OCI-LY3 (cell line): ENCODE measurements around the gene PC.

Experiments
- H2AFZ ChIP-seq: fragments of 200-600, 300-600 bp; shearing (Covaris generic); 2 replicates; pipeline ENCODE4 v1.6.0; 2014; ENCODE audit warnings: antibody characterized with exemption, low read depth, low read length
- H3K27ac ChIP-seq: fragments of 200-600, 300-600 bp; sonication (generic); 2 replicates; pipeline ENCODE4 v1.5.1; 2014; ENCODE audit warnings: mild to moderate bottlenecking, low read length, moderate library complexity, mixed read lengths
- H3K27me3 ChIP-seq: fragments of 200-600, 300-600 bp; sonication (generic); 2 replicates; pipeline ENCODE4 v1.6.1; 2014; ENCODE audit warnings: low read depth, low read length, mixed read lengths
- H3K36me3 ChIP-seq: fragments of 200-600, 300-600 bp; sonication (generic); replicated peaks from 2 replicates; pipeline ENCODE3; 2014; ENCODE audit warnings: low read depth, low read length, mixed read lengths
- H3K4me1 ChIP-seq: fragments of 300-600, 200-600 bp; sonication (generic); 2 replicates; pipeline ENCODE4 v1.6.1; 2014; ENCODE audit warnings: low read length, mixed read lengths
- H3K4me2 ChIP-seq: fragments of 200-600, 300-600 bp; sonication (generic); 2 replicates; pipeline ENCODE4 v1.6.1; 2014; ENCODE audit warnings: low read length, mixed read lengths
- H3K4me3 ChIP-seq: fragments of 300-600, 200-600 bp; sonication (generic); 2 replicates; pipeline ENCODE4 v1.5.1; 2014; ENCODE audit warnings: antibody characterized with exemption, mild to moderate bottlenecking, low read length, moderate library complexity
- H3K79me2 ChIP-seq: fragments of 300-600, 200-600 bp; shearing (Covaris generic); 2 replicates; pipeline ENCODE4 v1.6.1; 2014; ENCODE audit warnings: mild to moderate bottlenecking, low read length, mixed read lengths
- H3K9ac ChIP-seq: fragments of 300-600, 200-600 bp; shearing (Covaris generic); 2 replicates; pipeline ENCODE4 v1.6.0; 2014; ENCODE audit warnings: mild to moderate bottlenecking, low read length, moderate library complexity
- H3K9me3 ChIP-seq: fragments of 200-600, 300-600 bp; shearing (Covaris generic); 2 replicates; pipeline ENCODE4 v1.6.1; 2014; ENCODE audit warnings: low read length, mixed read lengths; ENCODE audit not compliant: insufficient read depth
- H4K20me1 ChIP-seq: fragments of 200-600, 300-600 bp; sonication (generic); 2 replicates; pipeline ENCODE4 v1.6.1; 2016; ENCODE audit warnings: low read length, mixed read lengths; ENCODE audit not compliant: insufficient read depth
- CTCF ChIP-seq: fragments of 200-600, 300-600 bp; sonication (generic); IDR thresholded peaks from 2 replicates; pipeline ENCODE4 v1.5.1; 2014; ENCODE audit warnings: antibody characterized with exemption, low read length, low read depth
- EZH2phosphoT487 ChIP-seq: fragments of 200-600 bp; shearing (Covaris generic); IDR thresholded peaks from 2 replicates; pipeline ENCODE4 v1.6.1; 2018; ENCODE audit warnings: antibody characterized with exemption, mixed run types, low read depth

PC gene

DNA sequence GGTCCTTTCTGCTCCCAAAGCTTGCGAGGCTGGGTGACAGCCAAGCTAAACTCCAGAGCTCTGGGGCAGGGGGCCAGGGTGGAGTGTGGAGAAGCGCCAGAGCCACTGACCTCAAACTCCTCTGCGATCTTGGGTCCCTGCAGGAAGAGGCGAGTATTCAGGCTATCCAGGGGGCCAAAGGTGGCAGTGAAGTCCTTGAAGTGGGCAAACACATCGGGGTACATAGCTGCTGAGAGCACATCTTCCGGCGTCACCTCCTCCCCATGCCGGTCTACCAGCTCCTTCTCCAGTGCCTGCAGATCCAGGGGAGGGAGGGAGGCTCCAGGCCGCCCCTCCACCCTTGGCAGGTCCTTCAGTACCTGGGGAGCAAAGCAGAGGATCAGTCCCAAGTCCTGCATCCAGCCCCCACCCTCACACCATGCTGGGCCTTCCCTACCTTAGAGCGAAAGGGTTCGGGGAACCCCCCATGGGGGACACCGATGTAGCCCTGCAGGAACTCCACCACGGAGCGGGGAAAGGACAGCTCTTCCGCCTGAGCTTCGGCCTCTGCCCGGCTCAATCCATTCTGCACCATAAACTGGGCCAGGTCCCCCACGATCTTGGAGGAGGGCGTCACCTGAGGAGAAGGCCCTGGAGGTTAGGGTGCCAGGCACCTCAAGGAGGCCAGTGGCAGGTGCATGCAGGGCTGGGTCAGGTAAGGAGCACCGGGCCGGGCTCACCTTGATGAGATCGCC lies 108.5 kb downstream of the PC start:
- H3K4me2 ChIP-seq: no peak overlapping the region
- H3K36me3 ChIP-seq: peaks cover 7% of the 10 kb centered on the region
- no peak overlapping the region for H3K9ac ChIP-seq
- H3K79me2 ChIP-seq: peaks cover 6% of the 10 kb centered on the region
- no peaks in the 10 kb centered on the region for H3K27me3 ChIP-seq
- H2AFZ ChIP-seq: no peak overlapping the region
- no peaks in the 10 kb centered on the region for H4K20me1 ChIP-seq
- H3K4me1 ChIP-seq: peaks cover 13% of the 10 kb centered on the region
- no peak overlapping the region for H3K27ac ChIP-seq
- no peak for TF ChIP-seq EZH2phosphoT487
- TF ChIP-seq CTCF: no peak
- H3K9me3 ChIP-seq: no peaks in the 10 kb centered on the region
- H3K4me3 ChIP-seq: no peak overlapping the region

GRCh38 chr11:66848671-66849500 lies 109.3 kb downstream of the PC start:
- TF ChIP-seq CTCF: no peak
- TF ChIP-seq EZH2phosphoT487: no peak
- H3K27ac ChIP-seq: no peak overlapping the region
- H4K20me1 ChIP-seq: no peaks in the 10 kb centered on the region
- no peaks in the 10 kb centered on the region for H3K9me3 ChIP-seq
- no peak overlapping the region for H2AFZ ChIP-seq
- H3K4me2 ChIP-seq: no peak overlapping the region
- H3K27me3 ChIP-seq: no peaks in the 10 kb centered on the region
- no peak overlapping the region for H3K9ac ChIP-seq
- H3K36me3 ChIP-seq: peaks cover 7% of the 10 kb centered on the region
- peaks cover 13% of the 10 kb centered on the region for H3K79me2 ChIP-seq
- peaks cover 21% of the 10 kb centered on the region for H3K4me1 ChIP-seq
- no peak overlapping the region for H3K4me3 ChIP-seq

GRCh38 chr11:66847461-66848232 lies 110.5 kb downstream of the PC start:
- H3K4me1 ChIP-seq: peaks cover 21% of the 10 kb centered on the region
- no peak overlapping the region for H2AFZ ChIP-seq
- H3K9ac ChIP-seq: no peak overlapping the region
- no peaks in the 10 kb centered on the region for H3K9me3 ChIP-seq
- H3K4me3 ChIP-seq: no peak overlapping the region
- H3K4me2 ChIP-seq: no peak overlapping the region
- peaks cover 7% of the 10 kb centered on the region for H3K36me3 ChIP-seq
- peaks cover 24% of the 10 kb centered on the region for H3K79me2 ChIP-seq
- no peaks in the 10 kb centered on the region for H3K27me3 ChIP-seq
- H4K20me1 ChIP-seq: no peaks in the 10 kb centered on the region
- TF ChIP-seq CTCF (no peak), EZH2phosphoT487 (no peak)
- H3K27ac ChIP-seq: no peak overlapping the region

DNA sequence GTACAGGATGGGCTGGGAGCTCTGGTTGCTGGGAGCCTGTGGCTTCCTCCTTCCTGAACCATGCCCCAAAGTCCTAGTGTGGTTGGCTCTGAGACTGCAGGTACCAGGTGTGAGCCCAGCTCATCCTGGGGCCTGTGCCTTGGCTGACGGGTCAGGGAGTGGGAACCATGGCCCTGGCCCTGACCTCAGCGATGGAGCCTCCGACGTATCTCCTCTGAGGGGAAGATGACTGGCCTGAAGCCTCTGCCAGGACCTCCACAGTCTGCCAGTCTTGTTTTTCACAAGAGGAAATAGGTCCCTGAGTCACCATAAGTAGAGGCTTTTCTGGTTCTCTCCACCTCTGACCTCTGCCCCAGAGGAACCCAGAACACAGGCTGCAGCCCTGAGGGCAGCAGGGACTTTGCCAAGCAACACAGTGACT lies 111.5 kb downstream of the PC start:
- no peak overlapping the region for H3K4me2 ChIP-seq
- TF ChIP-seq CTCF: no peak
- TF ChIP-seq EZH2phosphoT487: no peak
- peaks cover 9% of the 10 kb centered on the region for H3K36me3 ChIP-seq
- no peaks in the 10 kb centered on the region for H3K9me3 ChIP-seq
- no peaks in the 10 kb centered on the region for H3K27me3 ChIP-seq
- peaks cover 21% of the 10 kb centered on the region for H3K4me1 ChIP-seq
- H2AFZ ChIP-seq: no peak overlapping the region
- H3K27ac ChIP-seq: no peak overlapping the region
- H4K20me1 ChIP-seq: no peaks in the 10 kb centered on the region
- no peak overlapping the region for H3K4me3 ChIP-seq
- peaks cover 34% of the 10 kb centered on the region for H3K79me2 ChIP-seq
- H3K9ac ChIP-seq: no peak overlapping the region
